ENCODE data around the gene VPS18.

Gene VPS18

GRCh38 chr15:40875991-40876730, 18.1 kb upstream of the VPS18 start:
- in situ Hi-C loops (cut with HindIII; ENCODE audit: low sequenced_read_pairs) = no loop called here
- H3K4me3 ChIP-seq (ENCODE audit: low read depth, low read length) = no peak overlapping the region
- no peak for DNase-seq (ENCODE audit: low read depth)
- TF ChIP-seq, protein P1, sequence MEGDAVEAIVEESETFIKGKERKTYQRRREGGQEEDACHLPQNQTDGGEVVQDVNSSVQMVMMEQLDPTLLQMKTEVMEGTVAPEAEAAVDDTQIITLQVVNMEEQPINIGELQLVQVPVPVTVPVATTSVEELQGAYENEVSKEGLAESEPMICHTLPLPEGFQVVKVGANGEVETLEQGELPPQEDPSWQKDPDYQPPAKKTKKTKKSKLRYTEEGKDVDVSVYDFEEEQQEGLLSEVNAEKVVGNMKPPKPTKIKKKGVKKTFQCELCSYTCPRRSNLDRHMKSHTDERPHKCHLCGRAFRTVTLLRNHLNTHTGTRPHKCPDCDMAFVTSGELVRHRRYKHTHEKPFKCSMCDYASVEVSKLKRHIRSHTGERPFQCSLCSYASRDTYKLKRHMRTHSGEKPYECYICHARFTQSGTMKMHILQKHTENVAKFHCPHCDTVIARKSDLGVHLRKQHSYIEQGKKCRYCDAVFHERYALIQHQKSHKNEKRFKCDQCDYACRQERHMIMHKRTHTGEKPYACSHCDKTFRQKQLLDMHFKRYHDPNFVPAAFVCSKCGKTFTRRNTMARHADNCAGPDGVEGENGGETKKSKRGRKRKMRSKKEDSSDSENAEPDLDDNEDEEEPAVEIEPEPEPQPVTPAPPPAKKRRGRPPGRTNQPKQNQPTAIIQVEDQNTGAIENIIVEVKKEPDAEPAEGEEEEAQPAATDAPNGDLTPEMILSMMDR (IDR thresholded peaks at IDR 0.05; ENCODE audit: low read depth, low read length, missing control alignments) = no peak

GRCh38 chr15:40877694-40878093, 16.6 kb upstream of the VPS18 start:
- TF ChIP-seq, protein P1 (IDR thresholded peaks at IDR 0.05; ENCODE audit: low read depth, low read length, missing control alignments) = no peak
- DNase-seq (ENCODE audit: low read depth) = no peak
- in situ Hi-C loops (cut with HindIII; ENCODE audit: low sequenced_read_pairs) = no loop called here

DNA sequence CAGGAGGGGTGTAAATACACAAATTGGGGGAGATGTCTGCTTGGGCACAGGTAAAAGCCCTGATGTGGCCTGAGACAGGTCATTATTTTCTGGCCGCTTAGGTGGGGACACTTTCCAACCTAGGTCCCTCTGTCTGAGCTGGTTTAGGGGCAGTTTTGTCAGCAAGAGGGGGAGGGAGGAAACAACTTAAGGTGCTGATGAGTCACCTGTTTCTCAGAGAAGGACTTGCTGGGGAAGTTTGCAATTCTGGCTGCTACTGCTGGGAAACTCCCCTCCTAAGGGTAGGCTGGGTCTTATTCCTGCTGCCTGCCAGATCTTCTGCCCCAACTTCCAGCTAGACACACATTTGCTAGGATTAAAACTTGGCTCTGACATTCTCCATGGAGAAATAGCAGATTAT, 15.5 kb upstream of the VPS18 start:
- H3K4me3 ChIP-seq (ENCODE audit: low read depth, low read length) = no peak overlapping the region
- in situ Hi-C loops (cut with HindIII; ENCODE audit: low sequenced_read_pairs) = no loop called here
- DNase-seq (ENCODE audit: low read depth) = no peak
- TF ChIP-seq, protein P1 (IDR thresholded peaks at IDR 0.05; ENCODE audit: low read depth, low read length, missing control alignments) = no peak

More at GRCh38 chr15:40877694-40878093, 16.6 kb upstream of the VPS18 start:
- H3K4me3 ChIP-seq (ENCODE audit: low read depth, low read length) = no peak overlapping the region

DNA sequence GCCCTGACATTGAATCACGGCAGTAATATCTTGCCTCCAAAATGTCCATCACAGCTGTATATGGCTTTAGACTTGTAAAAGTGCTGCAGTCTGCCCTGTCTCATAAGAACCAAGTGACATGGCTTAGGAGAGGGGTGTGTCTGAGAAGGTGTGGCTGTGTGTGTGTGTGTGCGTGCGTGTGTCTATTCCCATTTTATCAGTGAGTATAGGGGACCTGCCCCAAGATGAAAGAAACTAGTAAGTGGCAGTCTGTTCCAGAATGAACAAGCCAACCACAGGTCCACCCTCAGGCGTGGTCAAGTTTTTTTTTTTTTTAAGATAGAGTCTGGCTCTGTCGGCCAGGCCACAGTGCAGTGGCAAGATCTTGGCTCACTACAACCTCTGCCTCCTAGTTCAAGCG, 14.6 kb upstream of the VPS18 start:
- TF ChIP-seq, protein P1 (IDR thresholded peaks at IDR 0.05; ENCODE audit: low read depth, low read length, missing control alignments) = no peak
- no peak for DNase-seq (ENCODE audit: low read depth)
- no peak overlapping the region for H3K4me3 ChIP-seq (ENCODE audit: low read depth, low read length)
- in situ Hi-C loops (cut with HindIII; ENCODE audit: low sequenced_read_pairs) = loop anchor here (10.0 kb wide), 2 partner anchors 145 to 225 kb away; no protein-coding TSS in a partner anchor

- in situ Hi-C loops (cut with HindIII; ENCODE audit: low sequenced_read_pairs) = loop anchor here (10.0 kb wide), 2 partner anchors 147 to 227 kb away; no protein-coding TSS in a partner anchor
- H3K4me3 ChIP-seq (ENCODE audit: low read depth, low read length) = no peak overlapping the region
- TF ChIP-seq, protein P1 (IDR thresholded peaks at IDR 0.05; ENCODE audit: low read depth, low read length, missing control alignments) = no peak
- no peak for DNase-seq (ENCODE audit: low read depth)
Measured at GRCh38 chr15:40881351-40881750, 12.9 kb upstream of the VPS18 start.

- no peak overlapping the region for H3K4me3 ChIP-seq (ENCODE audit: low read depth, low read length)
- in situ Hi-C loops (cut with HindIII; ENCODE audit: low sequenced_read_pairs) = loop anchor here (10.0 kb wide), 2 partner anchors 152 to 232 kb away; no protein-coding TSS in a partner anchor
- DNase-seq (ENCODE audit: low read depth) = no peak
- TF ChIP-seq, protein P1 (IDR thresholded peaks at IDR 0.05; ENCODE audit: low read depth, low read length, missing control alignments) = no peak
Measured at GRCh38 chr15:40886586-40886985, 7.7 kb upstream of the VPS18 start.

All from astrocyte of the cerebellum (primary cell).